ENCODE measurements around the gene TMEM219.

- TF ChIP-seq POLR2AphosphoS5 (IDR thresholded peaks at IDR 0.05; ENCODE audit: low read depth, low read length) (no peak), POLR2A (IDR thresholded peaks at IDR 0.05; ENCODE audit: low read depth, low read length) (no peak)
Observed at GRCh38 chr16:29950806-29951461, 10.9 kb upstream of the TMEM219 start.
